Endothelial cell (in vitro differentiated cells): ENCODE results near the gene CBR4. TPM values are rescaled to one million over a fixed set of nuclear protein-coding genes. Genes with fewer than 3 reads are reported as not detected.

Experiments used
- DNase-seq: peaks from one replicate; pipeline ENCODE4 v3.0.0; 2021; ENCODE audit warnings: low spot score
- H3K27ac Mint-ChIP-seq: one replicate; pipeline ENCODE4 v1.8.0; 2021; ENCODE audit warnings: mixed read lengths, inconsistent platforms; ENCODE audit not compliant: unreplicated experiment
- H3K27me3 Mint-ChIP-seq: one replicate; pipeline ENCODE4 v1.8.0; 2021; ENCODE audit warnings: mild to moderate bottlenecking, moderate library complexity, mixed read lengths, inconsistent platforms; ENCODE audit not compliant: unreplicated experiment
- H3K36me3 Mint-ChIP-seq: one replicate; pipeline ENCODE4 v1.8.0; 2021; ENCODE audit warnings: mild to moderate bottlenecking, low read depth, mixed read lengths, inconsistent platforms; ENCODE audit not compliant: unreplicated experiment
- H3K4me1 Mint-ChIP-seq: one replicate; pipeline ENCODE4 v1.8.0; 2021; ENCODE audit warnings: mild to moderate bottlenecking, mixed read lengths, inconsistent platforms; ENCODE audit not compliant: unreplicated experiment
- H3K4me3 Mint-ChIP-seq: one replicate; pipeline ENCODE4 v1.8.0; 2021; ENCODE audit warnings: mild to moderate bottlenecking, mixed read lengths, inconsistent platforms; ENCODE audit not compliant: unreplicated experiment
- H3K9me3 Mint-ChIP-seq: one replicate; pipeline ENCODE4 v1.8.0; 2021; ENCODE audit warnings: mixed read lengths, inconsistent platforms; ENCODE audit not compliant: unreplicated experiment
- long read RNA-seq: library from polyadenylated mRNA; unstranded; transcript quantifications from one replicate; pipeline ENCODE4 v2.0.0, GENCODE V29; 2020; ENCODE audit not compliant: unreplicated experiment
- total RNA-seq: library from RNA; stranded (reverse); fragmentation: NEBNext Ultra II Directional; extraction: Animal tissue kit (Norgen Biotek cat#: 25700); gene quantifications from one replicate; pipeline ENCODE4 v1.2.1, GENCODE V29; 2021; ENCODE audit not compliant: unreplicated experiment
- TF ChIP-seq, protein P1 (sequence below): fragments of 200-600 bp; sonication (generic); IDR thresholded peaks from one replicate; pipeline ENCODE4 v1.5.0; 2021; ENCODE audit warnings: antibody characterized with exemption; ENCODE audit not compliant: unreplicated experiment

Gene CBR4
- 21.4 TPM for total RNA-seq
- long read RNA-seq, partial matches to known transcripts: 0 of 13 reads
- long read RNA-seq, other reads (novel, unspliced or antisense): 8 of 13 reads

DNA sequence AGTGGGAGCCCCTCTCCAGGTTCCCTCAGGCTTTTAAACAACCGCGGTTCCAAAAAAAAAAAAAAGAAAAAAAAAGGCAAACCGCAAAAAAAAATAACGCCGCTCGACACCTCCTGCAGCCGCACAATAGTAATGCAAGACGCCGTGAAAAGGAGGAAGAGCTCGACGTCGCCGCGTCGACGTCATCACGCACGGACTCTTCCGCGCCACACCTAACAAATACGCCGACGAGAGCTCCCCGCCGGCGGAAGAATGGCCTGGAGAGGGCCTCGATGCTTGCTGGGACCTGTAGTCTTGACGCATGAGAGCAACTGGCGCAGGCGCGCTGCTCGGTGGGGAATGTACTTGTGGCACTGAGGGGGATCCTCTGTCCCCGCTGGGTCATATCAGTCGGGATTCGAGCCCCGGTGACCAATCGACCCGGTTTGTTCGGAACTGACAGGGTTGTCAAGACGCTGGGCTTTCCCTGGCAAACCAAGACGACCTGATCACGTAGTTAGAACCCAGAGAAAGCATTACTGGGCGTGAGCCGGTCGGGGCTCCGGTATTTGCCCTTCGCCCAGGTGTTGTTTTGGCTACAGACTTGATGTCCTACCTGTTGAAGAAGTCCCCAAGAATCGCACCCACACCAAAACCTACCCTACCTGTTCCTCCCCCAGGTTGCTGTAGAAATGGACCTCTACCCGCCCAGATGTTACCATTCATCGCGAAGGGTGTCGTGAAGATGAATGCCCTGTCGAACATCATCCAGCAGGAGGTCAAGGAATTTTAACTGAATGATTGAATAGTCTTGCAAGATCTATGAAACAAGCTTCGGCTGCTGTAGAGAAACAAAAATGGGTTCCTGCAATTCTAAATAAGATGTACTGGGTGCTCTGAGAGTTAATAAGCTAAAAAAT, at the start of gene CBR4:
CBR4 (minus strand) TSS at position 131 of the 899 bp plus-strand sequence. CDS start 166 bp downstream, outside the sequence.
- H3K36me3 Mint-ChIP-seq: no peaks in the 10 kb centered on the region
- TF ChIP-seq, protein P1, sequence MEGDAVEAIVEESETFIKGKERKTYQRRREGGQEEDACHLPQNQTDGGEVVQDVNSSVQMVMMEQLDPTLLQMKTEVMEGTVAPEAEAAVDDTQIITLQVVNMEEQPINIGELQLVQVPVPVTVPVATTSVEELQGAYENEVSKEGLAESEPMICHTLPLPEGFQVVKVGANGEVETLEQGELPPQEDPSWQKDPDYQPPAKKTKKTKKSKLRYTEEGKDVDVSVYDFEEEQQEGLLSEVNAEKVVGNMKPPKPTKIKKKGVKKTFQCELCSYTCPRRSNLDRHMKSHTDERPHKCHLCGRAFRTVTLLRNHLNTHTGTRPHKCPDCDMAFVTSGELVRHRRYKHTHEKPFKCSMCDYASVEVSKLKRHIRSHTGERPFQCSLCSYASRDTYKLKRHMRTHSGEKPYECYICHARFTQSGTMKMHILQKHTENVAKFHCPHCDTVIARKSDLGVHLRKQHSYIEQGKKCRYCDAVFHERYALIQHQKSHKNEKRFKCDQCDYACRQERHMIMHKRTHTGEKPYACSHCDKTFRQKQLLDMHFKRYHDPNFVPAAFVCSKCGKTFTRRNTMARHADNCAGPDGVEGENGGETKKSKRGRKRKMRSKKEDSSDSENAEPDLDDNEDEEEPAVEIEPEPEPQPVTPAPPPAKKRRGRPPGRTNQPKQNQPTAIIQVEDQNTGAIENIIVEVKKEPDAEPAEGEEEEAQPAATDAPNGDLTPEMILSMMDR: peak; percentile 20
- peaks cover 1% of the 10 kb centered on the region for H3K27me3 Mint-ChIP-seq
- no peaks in the 10 kb centered on the region for H3K9me3 Mint-ChIP-seq
- peak within 1 kb of the TSS; percentile 95 for H3K4me3 Mint-ChIP-seq
- DNase-seq: peak; percentile 90
- peaks cover 16% of the 10 kb centered on the region for H3K4me1 Mint-ChIP-seq
- peak within 1 kb of the TSS; percentile 93 for H3K27ac Mint-ChIP-seq

DNA sequence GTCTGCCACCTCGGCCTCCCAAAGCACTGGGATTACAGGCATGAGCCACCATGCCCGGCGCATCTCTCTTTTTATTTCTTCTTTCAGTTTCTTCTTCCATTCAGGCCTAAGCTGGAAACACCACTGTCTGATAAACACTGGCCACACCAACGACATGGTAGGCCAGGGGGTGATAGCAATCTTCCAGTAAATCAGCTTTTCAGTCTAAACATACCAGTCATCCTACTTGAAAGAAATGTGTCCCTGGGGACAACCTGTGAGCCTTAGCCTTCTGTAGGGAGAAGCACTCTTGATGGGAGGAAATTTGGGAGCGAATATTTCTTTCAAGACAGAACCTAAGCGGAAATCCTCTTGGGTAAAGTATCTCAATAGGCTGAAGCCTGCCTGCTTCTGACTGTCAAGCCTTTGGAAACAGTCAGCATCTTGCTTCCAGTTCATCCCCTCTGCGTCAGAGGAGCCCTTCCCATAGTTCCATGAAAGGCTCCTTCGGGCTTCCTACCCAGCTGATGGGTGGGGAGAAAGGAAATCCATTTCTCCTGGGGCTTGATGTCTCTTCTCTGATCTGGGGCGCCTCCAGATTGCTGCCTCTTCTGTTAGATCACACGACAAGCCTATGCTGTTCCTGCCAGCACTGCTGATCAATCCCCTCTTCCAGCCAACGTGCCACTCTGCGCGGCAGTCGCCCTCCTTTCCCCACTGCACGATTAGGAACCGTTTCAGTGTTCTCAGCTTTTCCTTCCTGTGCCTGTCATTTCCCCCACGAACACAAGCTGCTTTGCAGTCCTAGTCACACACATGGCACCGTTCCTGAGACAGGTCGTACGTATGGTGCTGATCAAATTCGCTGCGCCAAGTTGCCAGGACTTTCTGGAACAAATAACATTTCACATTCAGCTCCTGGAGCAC, 49.5 kb upstream of the CBR4 start:
- no peaks in the 10 kb centered on the region for H3K27me3 Mint-ChIP-seq
- TF ChIP-seq, protein P1: no peak
- peak overlapping the region; percentile 1 for H3K27ac Mint-ChIP-seq
- H3K4me1 Mint-ChIP-seq: peaks cover 3% of the 10 kb centered on the region
- DNase-seq: no peak
- H3K36me3 Mint-ChIP-seq: no peaks in the 10 kb centered on the region
- no peak overlapping the region for H3K4me3 Mint-ChIP-seq
- no peaks in the 10 kb centered on the region for H3K9me3 Mint-ChIP-seq

DNA sequence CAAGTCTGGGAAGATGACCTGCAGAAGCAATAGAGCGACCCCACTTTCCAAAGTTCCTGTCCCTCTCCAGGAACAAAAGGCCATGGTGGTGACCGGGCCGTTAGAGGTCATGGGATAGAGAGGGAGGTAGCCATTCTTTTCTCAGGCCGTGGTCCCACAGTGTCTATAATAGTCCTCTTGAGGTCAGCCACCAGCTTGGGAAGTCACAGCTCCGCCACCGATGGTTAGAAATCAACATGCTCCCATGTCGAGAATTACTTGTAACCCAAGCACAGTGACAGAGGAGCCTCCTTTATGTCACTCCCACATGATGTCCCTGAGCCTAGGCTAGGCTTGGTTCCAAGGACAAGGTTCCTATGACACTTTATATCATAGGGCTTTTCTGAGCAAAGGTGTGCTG, 48.3 kb upstream of the CBR4 start:
- Mint-ChIP-seq H3K9me3 (no peaks in the 10 kb centered on the region), H3K4me1 (peaks cover 4% of the 10 kb centered on the region), H3K36me3 (peaks cover 2% of the 10 kb centered on the region), H3K4me3 (no peak overlapping the region), H3K27ac (no peak overlapping the region), H3K27me3 (no peaks in the 10 kb centered on the region)
- DNase-seq: no peak
- TF ChIP-seq, protein P1: no peak

DNA sequence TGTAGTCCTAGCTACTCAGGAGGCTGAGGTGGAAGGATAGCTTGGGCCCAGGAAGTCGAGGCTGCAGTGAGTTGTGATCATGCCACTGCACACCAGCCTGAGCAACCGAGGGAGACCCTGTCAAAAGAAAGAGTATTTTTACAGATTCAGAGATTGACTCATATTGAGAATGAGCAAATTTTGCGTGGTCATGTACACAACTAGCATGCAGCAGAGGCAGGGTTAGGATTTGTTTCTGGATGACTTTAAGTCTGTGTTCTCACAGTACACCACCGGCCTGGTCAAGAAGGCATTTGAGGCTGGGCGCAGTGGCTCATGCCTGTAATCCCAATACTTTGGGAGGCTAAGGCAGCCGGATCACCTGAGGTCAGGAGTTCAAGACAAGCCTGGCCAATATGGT, 44.8 kb upstream of the CBR4 start:
- TF ChIP-seq, protein P1: no peak
- Mint-ChIP-seq H3K27me3 (peaks cover 4% of the 10 kb centered on the region), H3K27ac (no peak overlapping the region), H3K9me3 (no peaks in the 10 kb centered on the region), H3K4me1 (peaks cover 20% of the 10 kb centered on the region), H3K4me3 (no peak overlapping the region), H3K36me3 (peaks cover 4% of the 10 kb centered on the region)
- no peak for DNase-seq
